HG02885 (cell line): ENCODE data around the gene PMEL.
"Not testable (repeated sequence)": the region's sequence is repeated elsewhere in the genome, so short reads cannot be mapped to it uniquely, and the experiment has no call there.

Experiments used
- ATAC-seq: cut with Tn5 transposase; IDR thresholded peaks from one replicate; pipeline ENCODE4 v1.9.1; 2021; ENCODE audit warnings: mild to moderate bottlenecking; ENCODE audit not compliant: unreplicated experiment, poor library complexity

PMEL gene

GRCh38 chr12:55965941-55966407, at the start of gene PMEL:
Gene PMEL (minus strand): TSS chr12:55966042. CDS start chr12:55966011, 31 bp downstream.
- ATAC-seq, result no peak

GRCh38 chr12:56014205-56014604, 48.4 kb upstream of the PMEL start:
- no peak for ATAC-seq

- no peak for ATAC-seq
These were observed 47.6 kb upstream of the PMEL start for GRCh38 chr12:56013482-56013881.

GRCh38 chr12:56011509-56012090, 45.8 kb upstream of the PMEL start:
- no peak for ATAC-seq

GRCh38 chr12:56010111-56010570, 44.3 kb upstream of the PMEL start:
- ATAC-seq, result no peak

GRCh38 chr12:56007564-56008559, 42.0 kb upstream of the PMEL start:
- ATAC-seq, result peak; percentile 44

GRCh38 chr12:56004211-56004610, 38.4 kb upstream of the PMEL start:
- no peak for ATAC-seq

GRCh38 chr12:56003376-56003775, 37.5 kb upstream of the PMEL start:
- not testable (repeated sequence) for ATAC-seq

- ATAC-seq, result no peak
These were observed 35.8 kb upstream of the PMEL start for GRCh38 chr12:56001487-56002100.

- ATAC-seq, result not testable (repeated sequence)
These were observed 34.2 kb upstream of the PMEL start for GRCh38 chr12:55999999-56000540.

- ATAC-seq, result not testable (repeated sequence)
These were observed 33.7 kb upstream of the PMEL start for GRCh38 chr12:55999522-55999921.

- ATAC-seq, result no peak
These were observed 31.7 kb upstream of the PMEL start for GRCh38 chr12:55997535-55997859.

GRCh38 chr12:55996715-55997534, 31.1 kb upstream of the PMEL start, which contains the start of gene SUOX:
Gene SUOX (plus strand): TSS chr12:55997276. CDS start chr12:56002222, 4,946 bp downstream.
- peak; percentile 99 for ATAC-seq

- no peak for ATAC-seq
These were observed 30.4 kb upstream of the PMEL start for GRCh38 chr12:55996201-55996714.

GRCh38 chr12:55995366-55995765, 29.5 kb upstream of the PMEL start:
- ATAC-seq, result no peak

- no peak for ATAC-seq
These were observed 27.5 kb upstream of the PMEL start for GRCh38 chr12:55993230-55993853.

- ATAC-seq, result no peak
These were observed 25.3 kb upstream of the PMEL start for GRCh38 chr12:55991110-55991509.

GRCh38 chr12:55985976-55986375, 20.1 kb upstream of the PMEL start:
- ATAC-seq, result not testable (repeated sequence)

GRCh38 chr12:55985341-55985740, 19.5 kb upstream of the PMEL start:
- no peak for ATAC-seq
